Tibial artery (tissue), 4 donors: ENCODE data around the gene HSD17B11.

Experiments used
- DNase-seq, 2 donors: peaks; one replicate each; pipeline ENCODE4 v3.0.0-alpha.2; 2019
- H3K27ac ChIP-seq, 2 donors: fragments of 200-600 bp; sonication (generic) in 1 of 2; 1 replicate in 1 of 2; 2 replicates in 1 of 2; pipeline ENCODE4 v1.5.1; 2018 to 2019; ENCODE audit warnings: mild to moderate bottlenecking in 1 of 2
- H3K27me3 ChIP-seq, 2 donors: fragments of 200-600 bp; sonication (generic) in 1 of 2; one replicate each; pipeline versions ENCODE4 v1.5.1 to v1.6.0; 2016 to 2019
- H3K36me3 ChIP-seq, 3 donors: fragments of 200-600 bp; sonication (generic) in 2 of 3; one replicate each; pipeline ENCODE4 v1.5.1; 2016 to 2019; ENCODE audit warnings: mild to moderate bottlenecking in 2 of 3
- H3K4me1 ChIP-seq, 4 donors: fragments of 200-600 bp; sonication (generic) in 2 of 4; 1 replicate in 3 of 4; 2 replicates in 1 of 4; pipeline ENCODE4 v1.5.1; 2016 to 2019
- H3K4me3 ChIP-seq, 2 donors: fragments of 200-600 bp; sonication (generic) in 1 of 2; 1 replicate in 1 of 2; 2 replicates in 1 of 2; pipeline ENCODE4 v1.5.1; 2018 to 2019; ENCODE audit warnings: mild to moderate bottlenecking in 2 of 2
- H3K9me3 ChIP-seq, 3 donors: fragments of 200-600 bp; sonication (generic) in 1 of 3; one replicate each; pipeline ENCODE4 v1.5.1; 2016 to 2019
- intact Hi-C: fragments of 100-400 bp; cut with DNase I; formaldehyde crosslinking; loops from one replicate; pipeline ENCODE4 v1.15.0; 2023; ENCODE audit warnings: low total_unique reads
- TF ChIP-seq, protein P1 (sequence below), 2 experiments: fragments of 200-600 bp in 1 of 2; fragments of 450-650 bp in 1 of 2; IDR thresholded peaks; one replicate each; pipeline ENCODE4 v1.5.1; 2017 to 2019; ENCODE audit warnings: antibody characterized with exemption in 2 of 2, mild to moderate bottlenecking in 1 of 2, moderate library complexity in 1 of 2

HSD17B11 gene

DNA sequence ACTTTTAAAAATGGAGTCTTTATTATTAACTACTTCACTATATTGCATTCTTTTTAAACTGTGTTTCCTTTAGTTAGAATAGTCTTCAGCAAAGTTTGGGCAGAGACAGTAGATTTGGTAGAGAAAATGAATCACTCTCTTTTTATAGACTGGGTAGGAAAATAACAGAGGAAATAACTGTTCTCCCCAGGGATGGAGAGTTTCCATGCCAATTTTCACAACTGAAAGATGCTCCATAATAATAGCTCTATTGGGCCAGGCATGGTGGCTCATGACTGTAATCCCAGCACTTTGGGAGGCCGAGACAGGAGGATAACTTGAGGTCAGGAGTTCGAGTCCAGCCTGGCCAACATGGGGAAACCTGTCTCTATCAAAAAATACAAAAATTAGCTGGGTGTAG, 81.4 kb downstream of the HSD17B11 start:
- peaks cover 0 to 23% (median 2%) of the 10 kb centered on the region in 4 donors for H3K4me1 ChIP-seq
- DNase-seq: no peak
- intact Hi-C loops: no loop called here
- no peak overlapping the region for H3K4me3 ChIP-seq
- TF ChIP-seq, protein P1, sequence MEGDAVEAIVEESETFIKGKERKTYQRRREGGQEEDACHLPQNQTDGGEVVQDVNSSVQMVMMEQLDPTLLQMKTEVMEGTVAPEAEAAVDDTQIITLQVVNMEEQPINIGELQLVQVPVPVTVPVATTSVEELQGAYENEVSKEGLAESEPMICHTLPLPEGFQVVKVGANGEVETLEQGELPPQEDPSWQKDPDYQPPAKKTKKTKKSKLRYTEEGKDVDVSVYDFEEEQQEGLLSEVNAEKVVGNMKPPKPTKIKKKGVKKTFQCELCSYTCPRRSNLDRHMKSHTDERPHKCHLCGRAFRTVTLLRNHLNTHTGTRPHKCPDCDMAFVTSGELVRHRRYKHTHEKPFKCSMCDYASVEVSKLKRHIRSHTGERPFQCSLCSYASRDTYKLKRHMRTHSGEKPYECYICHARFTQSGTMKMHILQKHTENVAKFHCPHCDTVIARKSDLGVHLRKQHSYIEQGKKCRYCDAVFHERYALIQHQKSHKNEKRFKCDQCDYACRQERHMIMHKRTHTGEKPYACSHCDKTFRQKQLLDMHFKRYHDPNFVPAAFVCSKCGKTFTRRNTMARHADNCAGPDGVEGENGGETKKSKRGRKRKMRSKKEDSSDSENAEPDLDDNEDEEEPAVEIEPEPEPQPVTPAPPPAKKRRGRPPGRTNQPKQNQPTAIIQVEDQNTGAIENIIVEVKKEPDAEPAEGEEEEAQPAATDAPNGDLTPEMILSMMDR (IDR thresholded peaks at IDR 0.05): no peak
- no peaks in the 10 kb centered on the region for H3K27me3 ChIP-seq
- no peaks in the 10 kb centered on the region for H3K9me3 ChIP-seq
- H3K36me3 ChIP-seq: no peaks in the 10 kb centered on the region
- H3K27ac ChIP-seq: peak overlapping the region; percentile 17 to 41

DNA sequence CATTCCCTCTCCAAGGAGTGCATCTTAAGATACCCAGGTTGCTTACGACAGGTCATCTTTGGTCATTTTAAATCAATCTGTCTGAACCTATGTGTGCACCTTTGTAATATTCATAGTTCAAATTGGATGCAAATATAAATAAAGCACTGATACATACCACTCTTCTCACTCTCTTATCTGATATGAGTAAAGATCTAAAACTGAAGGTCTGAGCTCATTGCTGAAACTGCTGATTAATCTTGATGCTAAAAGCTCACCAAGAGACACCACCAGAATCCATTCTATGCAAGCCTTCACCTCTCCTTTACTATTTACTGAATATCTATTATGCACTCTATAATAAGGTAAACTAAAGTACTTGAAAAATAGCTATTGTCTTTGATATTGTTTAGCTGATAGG, 84.9 kb downstream of the HSD17B11 start:
- no peaks in the 10 kb centered on the region for H3K27me3 ChIP-seq
- no peaks in the 10 kb centered on the region for H3K9me3 ChIP-seq
- intact Hi-C loops: no loop called here
- no peak for DNase-seq
- H3K4me1 ChIP-seq: peaks cover 0 to 23% (median 4%) of the 10 kb centered on the region in 4 donors
- no peak overlapping the region for H3K27ac ChIP-seq
- H3K4me3 ChIP-seq: no peak overlapping the region
- H3K36me3 ChIP-seq: no peaks in the 10 kb centered on the region
- TF ChIP-seq, protein P1 (IDR thresholded peaks at IDR 0.05): no peak

DNA sequence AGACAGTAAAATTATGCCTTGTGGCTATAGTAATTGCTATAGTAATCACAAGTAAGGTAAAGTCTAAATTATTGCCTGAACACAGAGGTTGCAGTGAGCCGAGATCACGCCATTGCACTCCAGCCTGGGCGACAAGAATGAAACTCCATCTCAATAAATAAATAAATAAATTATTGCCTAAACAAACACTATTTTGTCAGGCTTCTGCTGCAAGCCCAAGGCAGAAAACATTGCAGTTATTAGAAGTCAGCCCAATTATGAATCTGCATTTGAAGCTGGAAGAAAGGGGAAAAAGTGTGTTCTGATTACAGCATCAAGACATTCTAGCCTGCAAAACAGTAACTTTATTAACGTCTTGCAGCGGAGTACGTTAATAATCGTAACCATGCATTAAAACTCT, 85.4 kb downstream of the HSD17B11 start:
- intact Hi-C loops: no loop called here
- Histone ChIP-seq H3K27ac (no peak overlapping the region), H3K36me3 (no peaks in the 10 kb centered on the region), H3K27me3 (no peaks in the 10 kb centered on the region), H3K4me3 (no peak overlapping the region), H3K4me1 (peaks cover 0 to 23% (median 4%) of the 10 kb centered on the region in 4 donors), H3K9me3 (no peaks in the 10 kb centered on the region)
- no peak for DNase-seq
- TF ChIP-seq, protein P1 (IDR thresholded peaks at IDR 0.05): no peak

DNA sequence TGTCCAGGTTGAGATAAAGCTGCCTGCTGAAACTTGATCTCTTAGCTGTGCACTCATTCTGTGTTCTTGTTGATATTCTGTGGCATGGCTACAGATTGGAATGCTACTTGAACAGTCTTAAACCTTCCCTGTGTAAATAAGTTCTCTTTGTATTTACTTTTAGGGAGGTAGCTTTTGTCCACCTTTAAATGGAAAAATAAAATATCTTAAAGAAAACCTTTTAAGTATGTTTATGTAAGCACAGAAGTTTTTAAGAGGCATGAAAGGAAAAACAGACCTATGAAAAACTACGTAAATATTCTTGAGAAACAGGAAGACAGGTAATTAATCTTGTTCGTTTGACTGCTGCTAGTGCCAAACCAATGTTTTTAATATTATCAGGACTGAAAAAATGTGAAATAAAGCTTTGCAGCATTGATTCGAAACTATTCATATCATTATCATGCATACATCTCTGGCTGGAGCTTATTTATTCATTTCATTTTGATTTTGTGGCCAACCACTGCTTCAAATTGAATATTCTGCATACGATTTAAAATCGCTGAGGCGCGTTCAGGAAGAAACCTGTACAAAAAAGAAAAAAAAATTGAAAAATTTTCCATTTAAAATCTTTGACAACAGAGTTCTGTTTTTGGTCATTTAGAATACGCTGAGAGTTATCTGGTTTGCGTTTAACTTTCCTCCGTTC, 86.1 kb downstream of the HSD17B11 start:
- Histone ChIP-seq H3K9me3 (no peaks in the 10 kb centered on the region), H3K4me3 (no peak overlapping the region), H3K4me1 (peaks cover 0 to 22% (median 4%) of the 10 kb centered on the region in 4 donors), H3K27me3 (no peaks in the 10 kb centered on the region), H3K36me3 (no peaks in the 10 kb centered on the region), H3K27ac (no peak overlapping the region)
- TF ChIP-seq, protein P1 (IDR thresholded peaks at IDR 0.05): no peak
- no peak for DNase-seq
- intact Hi-C loops: no loop called here

DNA sequence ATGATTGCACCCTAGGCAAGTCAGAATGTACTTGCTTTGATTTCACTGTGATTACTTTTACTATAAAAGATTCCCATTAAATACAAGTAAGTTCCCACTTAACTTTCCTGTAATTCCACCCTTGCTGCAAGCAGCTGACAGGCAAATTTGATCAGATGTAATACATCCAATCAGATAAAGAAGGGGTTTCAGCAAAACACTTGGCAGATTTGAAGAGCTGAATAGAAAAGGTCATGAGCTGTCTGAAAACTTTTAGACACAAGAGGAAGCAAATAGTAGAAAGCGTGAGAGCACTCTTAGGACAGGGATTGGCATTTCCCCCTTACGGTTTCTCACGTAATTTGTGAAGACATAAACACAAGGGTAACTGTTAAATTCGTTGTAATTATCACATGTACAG, 91.1 kb downstream of the HSD17B11 start:
- H3K36me3 ChIP-seq: no peaks in the 10 kb centered on the region
- TF ChIP-seq, protein P1 (IDR thresholded peaks at IDR 0.05): no peak
- H3K4me1 ChIP-seq: peaks cover 0 to 3% (median 2%) of the 10 kb centered on the region in 4 donors
- intact Hi-C loops: no loop called here
- DNase-seq: no peak
- H3K27me3 ChIP-seq: no peaks in the 10 kb centered on the region
- no peaks in the 10 kb centered on the region for H3K9me3 ChIP-seq
- no peak overlapping the region for H3K27ac ChIP-seq
- no peak overlapping the region for H3K4me3 ChIP-seq
